NCI-H2081 treated with DMSO at 0.1 percent for 48 hours (cell line): ENCODE measurements around the gene CTDNEP1.

ENCODE experiments used
- DNase-seq: peaks from one replicate; lab custom pipeline; 2025; lab: John Stamatoyannopoulos, UW

CTDNEP1 gene

GRCh38 chr17:7228920-7229319 lies 22.6 kb downstream of the CTDNEP1 start:
- no peak for DNase-seq

- DNase-seq: no peak
Observed at GRCh38 chr17:7226721-7227710, 24.5 kb downstream of the CTDNEP1 start.

- DNase-seq: no peak
Observed at GRCh38 chr17:7225711-7226331, 25.7 kb downstream of the CTDNEP1 start.

- no peak for DNase-seq
Observed at GRCh38 chr17:7224661-7225111, 26.8 kb downstream of the CTDNEP1 start.

GRCh38 chr17:7224110-7224509 lies 27.4 kb downstream of the CTDNEP1 start:
- DNase-seq: no peak

- DNase-seq: no peak
Observed at GRCh38 chr17:7223375-7223774, 28.2 kb downstream of the CTDNEP1 start.

- no peak for DNase-seq
Observed at GRCh38 chr17:7222972-7223292, 28.6 kb downstream of the CTDNEP1 start.

- no peak for DNase-seq
Observed at GRCh38 chr17:7222093-7222971, 29.2 kb downstream of the CTDNEP1 start.

- DNase-seq: no peak
Observed at GRCh38 chr17:7221278-7222092, 30.0 kb downstream of the CTDNEP1 start.

- DNase-seq: no peak
Observed at GRCh38 chr17:7220593-7221277, 30.8 kb downstream of the CTDNEP1 start.

- no peak for DNase-seq
Observed at GRCh38 chr17:7219812-7220592, 31.5 kb downstream of the CTDNEP1 start, which contains the start of the genes ACADVL and DLG4. TSS of gene ACADVL (plus strand) at chr17:7219938. CDS start at chr17:7219985, 47 bp downstream. TSS of gene DLG4 (minus strand) at chr17:7219836.

- DNase-seq: no peak
Observed at GRCh38 chr17:7219229-7219811, 32.2 kb downstream of the CTDNEP1 start.

- no peak for DNase-seq
Observed at GRCh38 chr17:7218758-7219157, 32.8 kb downstream of the CTDNEP1 start.

- no peak for DNase-seq
Observed at GRCh38 chr17:7218166-7218565, 33.4 kb downstream of the CTDNEP1 start.

GRCh38 chr17:7217113-7217987 lies 34.2 kb downstream of the CTDNEP1 start:
- DNase-seq: no peak

- no peak for DNase-seq
Observed at GRCh38 chr17:7216242-7217112, 35.1 kb downstream of the CTDNEP1 start.

- no peak for DNase-seq
Observed at GRCh38 chr17:7215652-7216180, 35.8 kb downstream of the CTDNEP1 start.
